Uterus (tissue), 4 donors: Measurements from ENCODE around the gene CBLN3. TPM values are rescaled to one million over a fixed set of nuclear protein-coding genes. Genes with fewer than 3 reads are reported as not detected.

Experiments used
- DNase-seq, 2 donors: peaks; one replicate each; pipeline ENCODE4 v3.0.0-alpha.2; 2019 to 2020
- H3K27ac ChIP-seq, 2 donors: fragments of 200-600 bp; sonication (generic); 1 replicate in 1 of 2; 2 replicates in 1 of 2; pipeline ENCODE4 v1.5.1; 2016 to 2018
- H3K27me3 ChIP-seq, 2 donors: fragments of 200-600 bp; sonication (generic); one replicate each; pipeline ENCODE4 v1.5.1; 2018 to 2019; ENCODE audit warnings: control low read depth in 1 of 2
- H3K36me3 ChIP-seq, 2 donors: fragments of 200-600 bp; sonication (generic); one replicate each; pipeline ENCODE4 v1.5.1; 2019; ENCODE audit warnings: control low read depth in 1 of 2
- H3K4me1 ChIP-seq, 2 donors: fragments of 200-600 bp; sonication (generic); one replicate each; pipeline ENCODE4 v1.5.1; 2018 to 2019; ENCODE audit warnings: control low read depth in 1 of 2
- H3K4me3 ChIP-seq, 2 donors: fragments of 200-600 bp; sonication (generic); 1 replicate in 1 of 2; 2 replicates in 1 of 2; pipeline ENCODE4 v1.5.1; 2018 to 2019; ENCODE audit warnings: mild to moderate bottlenecking in 1 of 2
- H3K9me3 ChIP-seq, 2 donors: fragments of 200-600 bp; sonication (generic); one replicate each; pipeline ENCODE4 v1.5.1; 2019; ENCODE audit warnings: control low read depth in 1 of 2
- POLR2A ChIP-seq, 2 donors: fragments of 450-650 bp; IDR thresholded peaks; one replicate each; pipeline ENCODE4 v1.6.1; 2016; ENCODE audit warnings: antibody characterized with exemption in 2 of 2, mild to moderate bottlenecking in 1 of 2, moderate library complexity in 1 of 2
- intact Hi-C: fragments of 100-400 bp; cut with DNase I; formaldehyde crosslinking; loops from one replicate; pipeline ENCODE4 v1.15.1; 2023; ENCODE audit warnings: low total_unique reads
- total RNA-seq, 4 donors: library from RNA; depleted of rRNA in 3 of 4; stranded (reverse); fragments of >200 nt in 3 of 4; gene quantifications; one replicate each; pipeline versions ENCODE4 v1.1.0 to v1.2.4, GENCODE V29; 2014 to 2023
- TF ChIP-seq, protein P1 (sequence below), 4 experiments: fragments of 200-600 bp in 2 of 4; fragments of 450-650 bp in 2 of 4; sonication (generic) in 2 of 4; IDR thresholded peaks; one replicate each; pipeline ENCODE4 v1.5.1; 2016 to 2019; ENCODE audit warnings: antibody characterized with exemption in 4 of 4, mild to moderate bottlenecking in 2 of 4, moderate library complexity in 1 of 4
- donor health status: DM: yes; HTN: yes; CAD: no.

The CBLN3 gene
- total RNA-seq, 4 donors from 2014 or later, result 1.3 to 3.3 (median 3.2) TPM; not detected in 1

DNA sequence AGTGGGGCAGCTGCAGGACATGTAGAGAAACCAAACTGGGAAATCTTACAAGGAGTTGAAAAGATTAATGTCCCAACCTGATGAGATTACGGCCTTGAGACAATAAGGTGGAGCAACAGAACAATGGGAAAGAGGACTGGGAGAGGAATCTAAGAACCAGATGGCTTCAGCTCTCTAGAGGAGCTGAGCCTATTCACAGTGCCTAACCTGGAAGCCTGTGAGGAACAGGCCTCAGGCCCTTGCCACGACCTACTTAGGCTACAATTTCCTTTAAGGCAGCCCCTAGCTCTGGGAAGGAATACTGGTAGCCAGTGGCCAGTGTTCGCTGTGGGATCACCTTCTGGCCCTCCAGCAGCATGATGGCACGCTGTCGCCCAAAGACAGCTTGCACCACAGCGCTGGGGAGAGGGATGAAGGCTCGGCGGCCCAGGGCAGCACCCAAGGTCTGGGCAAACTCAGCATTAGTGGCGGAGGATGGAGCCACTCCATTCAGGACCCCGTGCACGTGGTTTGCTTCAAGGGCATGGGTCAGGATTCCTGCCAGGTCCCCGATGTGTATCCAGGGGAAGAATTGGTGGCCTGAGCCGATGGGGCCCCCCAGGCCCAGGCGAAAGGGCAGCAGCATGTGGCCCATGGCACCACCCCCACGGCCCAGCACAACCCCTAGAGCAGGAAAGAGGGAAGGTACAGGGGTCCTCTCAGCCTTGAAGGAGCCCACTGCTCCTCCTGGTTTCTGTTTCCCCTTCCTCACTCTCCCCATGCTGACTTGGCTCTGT lies 10.6 kb upstream of the CBLN3 start:
- DNase-seq, result no peak
- Histone ChIP-seq H3K36me3 (no peaks in the 10 kb centered on the region), H3K27me3 (no peaks in the 10 kb centered on the region), H3K9me3 (no peaks in the 10 kb centered on the region), H3K4me1 (peaks cover 6 to 10% of the 10 kb centered on the region in 2 donors), H3K27ac (no peak overlapping the region), H3K4me3 (no peak overlapping the region)
- TF ChIP-seq POLR2A (IDR thresholded peaks at IDR 0.05), result no peak
- TF ChIP-seq, protein P1, sequence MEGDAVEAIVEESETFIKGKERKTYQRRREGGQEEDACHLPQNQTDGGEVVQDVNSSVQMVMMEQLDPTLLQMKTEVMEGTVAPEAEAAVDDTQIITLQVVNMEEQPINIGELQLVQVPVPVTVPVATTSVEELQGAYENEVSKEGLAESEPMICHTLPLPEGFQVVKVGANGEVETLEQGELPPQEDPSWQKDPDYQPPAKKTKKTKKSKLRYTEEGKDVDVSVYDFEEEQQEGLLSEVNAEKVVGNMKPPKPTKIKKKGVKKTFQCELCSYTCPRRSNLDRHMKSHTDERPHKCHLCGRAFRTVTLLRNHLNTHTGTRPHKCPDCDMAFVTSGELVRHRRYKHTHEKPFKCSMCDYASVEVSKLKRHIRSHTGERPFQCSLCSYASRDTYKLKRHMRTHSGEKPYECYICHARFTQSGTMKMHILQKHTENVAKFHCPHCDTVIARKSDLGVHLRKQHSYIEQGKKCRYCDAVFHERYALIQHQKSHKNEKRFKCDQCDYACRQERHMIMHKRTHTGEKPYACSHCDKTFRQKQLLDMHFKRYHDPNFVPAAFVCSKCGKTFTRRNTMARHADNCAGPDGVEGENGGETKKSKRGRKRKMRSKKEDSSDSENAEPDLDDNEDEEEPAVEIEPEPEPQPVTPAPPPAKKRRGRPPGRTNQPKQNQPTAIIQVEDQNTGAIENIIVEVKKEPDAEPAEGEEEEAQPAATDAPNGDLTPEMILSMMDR (IDR thresholded peaks at IDR 0.05), result no peak
- intact Hi-C loops, result loop anchor here (10.0 kb wide), 2 partner anchors 105 to 205 kb away; partner anchors contain the start of genes ADCY4, GMPR2, NEDD8 and RIPK3

DNA sequence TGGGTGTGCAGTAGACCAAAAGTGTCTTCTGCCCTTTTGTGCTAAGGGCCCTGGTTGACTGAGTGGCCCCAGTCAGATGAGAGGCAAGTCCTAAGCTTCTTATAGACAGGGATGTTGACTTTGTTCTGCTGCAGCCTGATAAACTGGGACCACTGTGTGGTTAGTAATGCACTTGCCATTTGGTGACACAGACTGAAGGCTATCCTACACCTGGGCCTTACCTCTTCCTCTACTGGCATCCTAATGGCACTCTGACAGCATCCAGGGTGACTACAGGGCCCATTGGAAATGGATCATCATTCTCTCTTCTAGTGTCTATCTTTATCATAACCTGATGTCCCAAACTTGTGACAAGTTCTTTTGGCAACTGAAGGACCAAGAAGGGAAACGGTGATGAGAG lies 9.8 kb upstream of the CBLN3 start:
- Histone ChIP-seq H3K4me1 (peaks cover 6 to 10% of the 10 kb centered on the region in 2 donors), H3K9me3 (no peaks in the 10 kb centered on the region), H3K27me3 (no peaks in the 10 kb centered on the region), H3K4me3 (no peak overlapping the region), H3K27ac (no peak overlapping the region), H3K36me3 (no peaks in the 10 kb centered on the region)
- intact Hi-C loops, result loop anchor here (10.0 kb wide), 2 partner anchors 104 to 204 kb away; partner anchors contain the start of genes ADCY4, GMPR2, NEDD8 and RIPK3
- TF ChIP-seq, protein P1 (IDR thresholded peaks at IDR 0.05), result no peak
- no peak for TF ChIP-seq POLR2A (IDR thresholded peaks at IDR 0.05)
- no peak for DNase-seq

DNA sequence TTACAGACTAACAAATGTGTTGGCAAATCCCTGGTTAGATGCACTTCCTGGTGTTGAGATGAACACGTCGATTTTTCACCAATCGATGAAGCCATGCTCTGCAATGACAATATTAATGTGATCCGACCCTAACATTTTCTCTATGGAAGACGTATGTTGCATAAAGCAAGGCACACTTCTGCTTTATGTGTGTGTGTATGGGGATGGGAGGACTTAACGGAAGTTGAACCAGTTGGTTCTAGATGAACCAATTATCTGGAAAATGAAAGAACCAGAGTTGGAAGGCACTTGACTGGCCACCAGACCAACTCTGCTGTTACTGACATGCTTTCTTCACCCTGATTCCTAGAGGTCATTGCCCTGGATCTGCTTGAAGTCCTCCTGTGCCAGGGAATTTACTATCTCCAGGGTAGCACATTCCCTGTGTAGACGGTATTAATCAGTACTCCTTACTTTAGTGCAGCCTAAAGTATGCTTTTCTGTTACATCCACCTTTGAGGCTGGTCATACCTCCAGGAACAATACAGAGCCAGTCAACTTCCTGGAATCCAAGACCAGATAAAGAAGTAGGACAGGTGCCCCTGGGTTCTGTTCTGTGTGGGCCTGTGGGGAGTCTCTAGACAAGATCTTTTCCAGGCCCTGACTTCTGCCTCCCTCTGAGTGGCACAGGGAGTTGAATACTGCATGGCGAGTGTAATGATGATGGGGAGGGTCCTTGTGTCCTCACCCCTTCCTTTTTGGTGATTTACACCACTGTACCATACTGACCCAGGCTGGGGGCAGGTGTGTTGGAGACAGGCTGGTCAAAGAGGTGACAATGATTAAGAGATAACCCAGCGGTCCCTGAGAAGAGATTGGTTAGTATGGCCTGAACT lies 9.0 kb upstream of the CBLN3 start:
- intact Hi-C loops, result loop anchor here (10.0 kb wide), 2 partner anchors 104 to 204 kb away; partner anchors contain the start of genes ADCY4, GMPR2, NEDD8 and RIPK3
- DNase-seq, result no peak
- TF ChIP-seq POLR2A (IDR thresholded peaks at IDR 0.05), result no peak
- TF ChIP-seq, protein P1 (IDR thresholded peaks at IDR 0.05), result no peak
- H3K36me3 ChIP-seq, result no peaks in the 10 kb centered on the region
- no peak overlapping the region for H3K4me3 ChIP-seq
- H3K4me1 ChIP-seq, result peaks cover 6 to 10% of the 10 kb centered on the region in 2 donors
- no peaks in the 10 kb centered on the region for H3K9me3 ChIP-seq
- no peaks in the 10 kb centered on the region for H3K27me3 ChIP-seq
- peak overlapping the region in 1 of 2 donors; percentile 74 for H3K27ac ChIP-seq

DNA sequence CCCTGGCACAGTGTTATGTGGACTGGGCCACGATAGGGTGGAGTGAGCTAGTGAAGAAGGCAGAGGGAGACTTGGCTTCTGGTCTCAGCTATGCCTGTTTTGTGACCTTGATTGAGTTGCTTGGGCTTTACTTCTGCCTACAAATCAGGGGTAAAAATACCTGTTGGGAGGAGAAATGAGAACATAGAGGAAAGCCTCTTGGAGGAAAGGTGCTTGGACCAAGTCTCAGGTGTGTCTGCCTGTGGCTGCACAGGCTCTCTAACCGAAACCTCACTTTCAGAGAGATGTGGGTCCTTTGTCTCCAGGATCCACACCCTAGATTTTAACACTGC lies 8.2 kb upstream of the CBLN3 start:
- Histone ChIP-seq H3K4me3 (no peak overlapping the region), H3K36me3 (no peaks in the 10 kb centered on the region), H3K4me1 (peaks cover 6 to 10% of the 10 kb centered on the region in 2 donors), H3K9me3 (no peaks in the 10 kb centered on the region), H3K27ac (peak overlapping the region in 1 of 2 donors; percentile 74), H3K27me3 (no peaks in the 10 kb centered on the region)
- intact Hi-C loops, result loop anchor here (10.0 kb wide), 2 partner anchors 103 to 203 kb away; partner anchors contain the start of genes ADCY4, GMPR2, NEDD8 and RIPK3
- no peak for DNase-seq
- TF ChIP-seq, protein P1 (IDR thresholded peaks at IDR 0.05), result no peak
- no peak for TF ChIP-seq POLR2A (IDR thresholded peaks at IDR 0.05)
